Activated T-helper 1 cell treated with anti-CD3 and anti-CD28 coated beads, Interleukin-12 subunit alpha, Interleukin-12 subunit beta, Interleukin-2, Interleukin-4 antibody, amounts not matched to agents 30 ng/mL and 10 ng/mL and 1 ng/mL, durations not matched to agents 14 hours and 24 hours and 36 hours (primary cell): ENCODE results near the gene DMD. TPM values are rescaled to one million over a fixed set of nuclear protein-coding genes. Genes with fewer than 3 reads are reported as not detected.

Source experiments
- DNase-seq: peaks from one replicate; pipeline ENCODE4 v3.0.0; 2021; ENCODE audit warnings: low spot score
- H3K27ac Mint-ChIP-seq: one replicate; pipeline ENCODE4 v1.8.0; 2021; ENCODE audit warnings: mild to moderate bottlenecking, mixed read lengths
- H3K27me3 Mint-ChIP-seq: one replicate; pipeline ENCODE4 v1.8.0; 2022; ENCODE audit warnings: mild to moderate bottlenecking, moderate library complexity, mixed read lengths; ENCODE audit not compliant: insufficient read depth
- H3K36me3 Mint-ChIP-seq: one replicate; pipeline ENCODE4 v1.8.0; 2021; ENCODE audit warnings: low read depth, mixed read lengths
- H3K4me1 Mint-ChIP-seq: one replicate; pipeline ENCODE4 v1.8.0; 2021; ENCODE audit warnings: low read depth, mixed read lengths
- H3K4me3 Mint-ChIP-seq: one replicate; pipeline ENCODE4 v1.8.0; 2021; ENCODE audit warnings: mild to moderate bottlenecking, moderate library complexity, mixed read lengths
- H3K9me3 Mint-ChIP-seq: one replicate; pipeline ENCODE4 v1.8.0; 2021; ENCODE audit warnings: mixed read lengths
- intact Hi-C: fragments of 100-400 bp; cut with micrococcal nuclease; formaldehyde crosslinking; loops from one replicate; pipeline ENCODE4 v1.15.1; 2024
- total RNA-seq: library from RNA; stranded (reverse); gene quantifications from 2 replicates; pipeline ENCODE4 v1.2.3, GENCODE V29; 2022

Gene DMD
- total RNA-seq, 1 donor from 2014 or later = 12.8 TPM

- intact Hi-C loops = no loop called here
- DNase-seq = no peak
- Mint-ChIP-seq H3K36me3 (no peaks in the 10 kb centered on the region), H3K9me3 (no peaks in the 10 kb centered on the region), H3K4me3 (no peak overlapping the region), H3K4me1 (no peaks in the 10 kb centered on the region), H3K27me3 (no peaks in the 10 kb centered on the region), H3K27ac (no peak overlapping the region)
Measured at GRCh38 chrX:31929366-31929765, 1282.0 kb downstream of the DMD start.

DNA sequence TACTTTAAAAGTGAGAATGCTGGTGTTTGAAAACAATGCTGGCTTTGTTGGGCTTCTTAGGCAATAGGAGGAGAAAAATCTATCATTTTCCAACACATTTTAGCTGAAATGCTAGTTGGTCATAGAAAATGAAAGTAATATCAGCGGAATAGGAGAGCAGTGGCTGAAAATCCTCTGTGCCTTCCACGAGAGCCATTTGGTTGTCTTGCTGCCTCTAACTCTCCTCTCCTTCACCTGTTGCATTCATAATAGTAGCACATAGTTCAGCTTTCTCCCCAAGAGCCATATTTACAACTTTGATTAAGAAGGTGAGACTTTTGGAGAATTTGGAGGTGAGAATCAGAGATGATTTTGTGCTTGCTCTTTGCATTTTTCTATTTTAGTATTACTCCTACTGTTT lies 1290.1 kb downstream of the DMD start:
- H3K9me3 Mint-ChIP-seq = no peaks in the 10 kb centered on the region
- no peak for DNase-seq
- no peaks in the 10 kb centered on the region for H3K36me3 Mint-ChIP-seq
- intact Hi-C loops = no loop called here
- no peaks in the 10 kb centered on the region for H3K27me3 Mint-ChIP-seq
- no peak overlapping the region for H3K4me3 Mint-ChIP-seq
- H3K27ac Mint-ChIP-seq = no peak overlapping the region
- no peaks in the 10 kb centered on the region for H3K4me1 Mint-ChIP-seq

DNA sequence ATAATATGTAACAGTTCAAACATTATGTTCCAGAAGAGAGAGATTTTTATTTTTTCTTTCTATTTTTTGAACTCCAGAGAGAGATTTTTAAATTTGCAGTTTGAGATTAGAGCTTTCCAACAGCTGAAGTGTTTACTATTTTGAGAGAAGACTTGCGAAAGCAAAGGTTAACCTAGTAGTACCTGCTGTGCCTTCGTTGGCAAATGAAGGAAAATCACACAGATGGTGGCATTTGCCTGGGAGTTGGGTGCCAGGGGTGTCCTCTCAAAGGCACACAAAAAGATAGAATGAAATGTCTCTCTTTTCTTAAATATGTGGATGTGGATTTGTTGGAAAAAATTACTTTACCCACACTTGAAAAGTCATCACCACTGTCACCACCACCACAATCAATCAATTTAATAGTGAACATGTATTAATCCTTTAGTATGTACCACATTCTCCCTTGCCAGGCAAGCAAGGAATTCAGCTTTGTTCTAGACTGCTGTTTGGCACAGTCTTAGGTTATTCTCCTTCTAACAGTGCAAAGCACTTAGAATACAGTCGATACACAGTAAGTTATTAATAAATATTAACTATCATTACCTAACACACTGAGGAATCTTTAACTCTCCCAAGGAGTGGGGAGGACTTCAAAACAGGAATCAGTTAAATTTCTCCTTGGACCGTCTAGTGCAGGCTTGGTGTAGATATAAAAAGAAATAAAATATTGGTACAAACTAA lies 1301.3 kb downstream of the DMD start:
- intact Hi-C loops = no loop called here
- no peak for DNase-seq
- no peak overlapping the region for H3K27ac Mint-ChIP-seq
- no peak overlapping the region for H3K4me3 Mint-ChIP-seq
- no peaks in the 10 kb centered on the region for H3K36me3 Mint-ChIP-seq
- H3K4me1 Mint-ChIP-seq = no peaks in the 10 kb centered on the region
- peaks cover 5% of the 10 kb centered on the region for H3K9me3 Mint-ChIP-seq
- H3K27me3 Mint-ChIP-seq = no peaks in the 10 kb centered on the region

DNA sequence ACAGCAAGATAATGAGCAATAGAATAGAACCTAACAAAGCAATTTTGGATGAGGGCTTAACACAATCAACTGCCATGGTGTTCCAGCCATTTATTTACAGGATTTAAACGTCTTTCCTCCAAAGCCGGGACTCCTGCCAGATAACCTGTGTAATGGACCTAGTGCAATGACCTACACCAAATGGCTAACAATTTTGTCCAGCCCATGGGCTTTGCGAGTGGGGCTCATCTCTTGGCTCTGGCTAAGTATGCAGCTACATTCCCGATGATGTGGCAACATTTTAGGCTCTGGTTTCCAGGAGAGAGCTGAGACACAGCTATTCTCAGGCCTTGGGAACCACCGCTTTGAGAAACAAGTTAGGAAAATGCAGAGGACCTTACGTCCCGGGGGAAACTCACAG lies 1317.2 kb downstream of the DMD start:
- Mint-ChIP-seq H3K4me1 (no peaks in the 10 kb centered on the region), H3K36me3 (no peaks in the 10 kb centered on the region), H3K27me3 (no peaks in the 10 kb centered on the region), H3K9me3 (no peaks in the 10 kb centered on the region), H3K4me3 (no peak overlapping the region), H3K27ac (no peak overlapping the region)
- intact Hi-C loops = no loop called here
- no peak for DNase-seq

DNA sequence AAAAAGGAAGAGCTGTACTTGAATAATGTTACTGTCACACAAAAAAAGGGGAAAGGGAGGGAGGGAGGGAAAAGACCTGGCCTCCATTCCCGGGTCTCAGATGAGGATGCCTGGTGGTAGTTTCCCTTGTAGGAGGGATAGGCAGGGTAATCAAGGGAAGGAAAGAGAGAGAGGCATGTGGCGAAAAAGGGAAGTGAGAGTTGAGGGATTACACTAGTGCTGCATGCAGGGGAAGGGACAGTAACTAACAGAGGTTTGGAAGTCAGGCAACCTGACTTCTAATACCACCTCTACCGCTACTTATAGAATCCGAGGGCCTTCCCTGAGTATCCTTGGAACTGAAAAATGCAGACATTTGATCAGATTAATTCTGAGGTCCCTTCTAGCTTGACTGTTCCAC lies 1317.8 kb downstream of the DMD start:
- Mint-ChIP-seq H3K4me1 (no peaks in the 10 kb centered on the region), H3K36me3 (no peaks in the 10 kb centered on the region), H3K27me3 (no peaks in the 10 kb centered on the region), H3K9me3 (no peaks in the 10 kb centered on the region), H3K27ac (no peak overlapping the region), H3K4me3 (no peak overlapping the region)
- intact Hi-C loops = no loop called here
- no peak for DNase-seq

- Mint-ChIP-seq H3K4me3 (no peak overlapping the region), H3K36me3 (no peaks in the 10 kb centered on the region), H3K4me1 (no peaks in the 10 kb centered on the region), H3K27me3 (no peaks in the 10 kb centered on the region), H3K9me3 (no peaks in the 10 kb centered on the region), H3K27ac (no peak overlapping the region)
- no peak for DNase-seq
- intact Hi-C loops = no loop called here
Measured at GRCh38 chrX:31889088-31889487, 1322.3 kb downstream of the DMD start.

DNA sequence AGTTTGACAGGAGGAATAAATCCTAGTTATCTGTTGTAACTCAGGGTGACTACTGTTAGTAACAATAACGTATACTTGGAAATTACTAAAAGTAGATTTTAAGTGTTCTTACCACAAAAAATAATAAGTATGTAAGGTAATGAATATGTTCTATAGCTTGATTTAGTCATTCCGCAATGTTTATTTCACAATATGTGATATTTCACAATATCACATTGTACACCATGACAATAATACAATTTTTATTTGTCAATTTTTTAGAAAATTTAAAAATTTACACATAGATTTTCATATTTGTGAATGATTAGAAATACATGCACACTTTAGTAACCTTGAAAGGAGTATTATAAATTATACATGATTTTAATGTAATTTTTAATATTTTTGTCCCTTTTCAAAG lies 1326.8 kb downstream of the DMD start:
- no peaks in the 10 kb centered on the region for H3K36me3 Mint-ChIP-seq
- no peak overlapping the region for H3K4me3 Mint-ChIP-seq
- DNase-seq = no peak
- H3K27me3 Mint-ChIP-seq = no peaks in the 10 kb centered on the region
- intact Hi-C loops = no loop called here
- H3K9me3 Mint-ChIP-seq = no peaks in the 10 kb centered on the region
- H3K27ac Mint-ChIP-seq = no peak overlapping the region
- H3K4me1 Mint-ChIP-seq = no peaks in the 10 kb centered on the region

DNA sequence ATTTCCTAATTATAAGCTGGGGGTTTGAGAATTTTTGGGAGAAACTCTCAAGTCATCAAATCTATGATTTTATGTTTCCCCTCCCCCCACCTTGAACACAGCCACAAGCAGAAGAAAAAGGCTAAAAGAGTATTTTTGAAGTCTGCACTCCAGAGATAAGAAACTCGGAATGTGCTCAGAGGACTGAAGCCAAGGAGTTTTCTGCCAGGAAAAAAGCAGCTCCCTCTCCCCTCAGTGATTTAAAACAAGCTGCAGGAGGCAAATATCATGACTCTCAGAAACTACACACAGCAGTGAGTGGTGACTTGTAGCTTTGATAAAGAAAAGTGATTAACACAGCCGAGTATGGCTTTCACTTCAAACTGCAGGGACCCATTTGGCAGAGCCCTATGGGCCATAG lies 1339.3 kb downstream of the DMD start:
- no peaks in the 10 kb centered on the region for H3K36me3 Mint-ChIP-seq
- no peaks in the 10 kb centered on the region for H3K9me3 Mint-ChIP-seq
- H3K27me3 Mint-ChIP-seq = no peaks in the 10 kb centered on the region
- H3K4me3 Mint-ChIP-seq = no peak overlapping the region
- H3K4me1 Mint-ChIP-seq = no peaks in the 10 kb centered on the region
- no peak overlapping the region for H3K27ac Mint-ChIP-seq
- intact Hi-C loops = no loop called here
- no peak for DNase-seq

DNA sequence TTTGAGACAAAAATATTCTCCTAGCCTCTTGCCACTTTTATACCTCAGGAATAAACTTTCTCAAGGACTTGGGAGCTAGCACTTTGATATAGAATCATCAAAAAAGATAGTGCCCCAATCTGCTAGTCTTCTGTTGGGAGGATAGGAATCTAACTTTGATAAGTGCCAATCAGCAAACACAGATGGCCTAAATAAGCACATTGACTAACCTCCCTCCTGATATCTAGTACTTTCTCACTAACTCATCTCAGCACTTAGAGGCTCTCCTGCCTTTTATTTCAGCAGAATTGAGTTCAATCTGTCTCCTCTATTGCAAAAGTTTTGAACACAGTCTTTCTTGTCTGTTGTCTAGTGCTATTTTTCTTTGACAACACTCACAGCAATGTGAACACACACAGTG lies 1341.1 kb downstream of the DMD start:
- DNase-seq = no peak
- intact Hi-C loops = no loop called here
- H3K4me3 Mint-ChIP-seq = no peak overlapping the region
- no peaks in the 10 kb centered on the region for H3K4me1 Mint-ChIP-seq
- H3K9me3 Mint-ChIP-seq = no peaks in the 10 kb centered on the region
- H3K27ac Mint-ChIP-seq = no peak overlapping the region
- no peaks in the 10 kb centered on the region for H3K27me3 Mint-ChIP-seq
- no peaks in the 10 kb centered on the region for H3K36me3 Mint-ChIP-seq

GRCh38 chrX:31860686-31861085 lies 1350.7 kb downstream of the DMD start:
- intact Hi-C loops = no loop called here
- Mint-ChIP-seq H3K9me3 (no peaks in the 10 kb centered on the region), H3K27me3 (no peaks in the 10 kb centered on the region), H3K4me3 (no peak overlapping the region), H3K27ac (no peak overlapping the region), H3K4me1 (no peaks in the 10 kb centered on the region), H3K36me3 (no peaks in the 10 kb centered on the region)
- no peak for DNase-seq

DNA sequence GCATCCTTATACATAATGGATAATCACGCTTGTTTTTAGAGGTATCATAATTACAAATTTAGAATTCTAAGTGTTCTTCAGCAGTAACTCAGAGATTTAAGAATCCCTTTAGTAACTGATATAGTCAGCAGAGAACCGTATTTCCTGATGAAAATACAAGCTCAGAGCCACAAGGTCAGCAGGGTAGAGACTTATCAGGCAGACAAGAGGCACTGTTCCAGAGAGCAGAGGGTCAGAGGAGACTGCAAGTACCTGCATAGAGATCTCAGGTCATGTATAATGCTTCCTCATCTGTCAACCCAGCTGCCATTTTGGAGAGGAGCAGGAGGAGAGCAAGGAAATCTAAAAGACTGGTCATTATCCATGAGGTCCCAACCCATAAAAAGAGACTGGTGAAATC lies 1352.4 kb downstream of the DMD start:
- intact Hi-C loops = no loop called here
- H3K27me3 Mint-ChIP-seq = no peaks in the 10 kb centered on the region
- DNase-seq = no peak
- no peak overlapping the region for H3K4me3 Mint-ChIP-seq
- no peaks in the 10 kb centered on the region for H3K9me3 Mint-ChIP-seq
- no peaks in the 10 kb centered on the region for H3K4me1 Mint-ChIP-seq
- H3K36me3 Mint-ChIP-seq = no peaks in the 10 kb centered on the region
- no peak overlapping the region for H3K27ac Mint-ChIP-seq

- Mint-ChIP-seq H3K4me1 (no peaks in the 10 kb centered on the region), H3K4me3 (no peak overlapping the region), H3K36me3 (no peaks in the 10 kb centered on the region), H3K9me3 (no peaks in the 10 kb centered on the region), H3K27ac (no peak overlapping the region), H3K27me3 (no peaks in the 10 kb centered on the region)
- intact Hi-C loops = no loop called here
- DNase-seq = no peak
Measured at GRCh38 chrX:31854716-31855115, 1356.6 kb downstream of the DMD start.

- no peaks in the 10 kb centered on the region for H3K4me1 Mint-ChIP-seq
- DNase-seq = no peak
- no peak overlapping the region for H3K4me3 Mint-ChIP-seq
- no peaks in the 10 kb centered on the region for H3K27me3 Mint-ChIP-seq
- no peaks in the 10 kb centered on the region for H3K9me3 Mint-ChIP-seq
- no peaks in the 10 kb centered on the region for H3K36me3 Mint-ChIP-seq
- no peak overlapping the region for H3K27ac Mint-ChIP-seq
- intact Hi-C loops = no loop called here
Measured at GRCh38 chrX:31851761-31852160, 1359.6 kb downstream of the DMD start.

GRCh38 chrX:31847773-31848172 lies 1363.6 kb downstream of the DMD start:
- Mint-ChIP-seq H3K36me3 (no peaks in the 10 kb centered on the region), H3K4me3 (no peak overlapping the region), H3K9me3 (no peaks in the 10 kb centered on the region), H3K4me1 (no peaks in the 10 kb centered on the region), H3K27ac (no peak overlapping the region), H3K27me3 (no peaks in the 10 kb centered on the region)
- DNase-seq = no peak
- intact Hi-C loops = no loop called here
